CD4-positive, alpha-beta T cell treated with Interleukin-1 beta for 1 hour (primary cell): ENCODE results near the gene PMS1.
"Not testable (repeated sequence)": the region's sequence is repeated elsewhere in the genome, so short reads cannot be mapped to it uniquely, and the experiment has no call there.

ENCODE experiments used
- DNase-seq, 2 donors: peaks; one replicate each; pipeline ENCODE4 v3.0.0-alpha.2; 2020 to 2022

PMS1 gene

DNA sequence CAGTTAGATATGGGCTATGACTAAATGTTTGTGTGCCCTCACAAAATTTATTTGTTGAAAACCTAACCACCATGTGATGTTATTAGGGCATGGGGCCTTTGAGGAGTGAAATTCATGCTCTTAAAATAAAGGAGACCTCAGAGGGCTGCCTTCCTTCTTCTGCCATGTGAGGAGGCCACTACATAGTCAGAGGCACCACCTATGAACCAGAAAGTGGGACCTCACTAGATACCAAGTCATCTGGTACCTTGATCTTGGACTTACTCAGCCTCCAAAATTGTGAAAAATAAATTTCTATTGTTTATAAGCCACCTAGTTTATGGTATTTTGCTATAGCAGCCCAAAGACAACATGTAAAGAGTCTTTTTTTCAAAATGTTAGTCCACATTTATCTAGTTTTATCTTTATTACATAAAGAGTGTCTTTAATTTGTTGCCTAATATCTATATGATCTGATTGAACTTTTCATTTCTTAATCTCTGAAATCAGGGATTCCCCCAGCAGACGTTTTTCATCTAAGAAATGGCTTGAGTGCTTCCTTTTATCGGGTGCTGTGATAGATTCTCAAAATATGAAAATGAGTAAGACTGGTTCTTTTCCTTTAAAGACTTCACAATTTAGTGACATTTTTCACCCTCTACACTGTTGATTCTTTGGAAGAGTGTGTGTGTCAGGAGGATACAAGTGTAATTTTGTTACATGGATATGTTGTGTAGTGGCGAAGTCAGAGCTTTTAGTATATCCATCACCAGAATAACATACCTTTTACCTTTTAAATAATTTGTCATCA, 34.2 kb downstream of the PMS1 start:
- DNase-seq, result no peak

DNA sequence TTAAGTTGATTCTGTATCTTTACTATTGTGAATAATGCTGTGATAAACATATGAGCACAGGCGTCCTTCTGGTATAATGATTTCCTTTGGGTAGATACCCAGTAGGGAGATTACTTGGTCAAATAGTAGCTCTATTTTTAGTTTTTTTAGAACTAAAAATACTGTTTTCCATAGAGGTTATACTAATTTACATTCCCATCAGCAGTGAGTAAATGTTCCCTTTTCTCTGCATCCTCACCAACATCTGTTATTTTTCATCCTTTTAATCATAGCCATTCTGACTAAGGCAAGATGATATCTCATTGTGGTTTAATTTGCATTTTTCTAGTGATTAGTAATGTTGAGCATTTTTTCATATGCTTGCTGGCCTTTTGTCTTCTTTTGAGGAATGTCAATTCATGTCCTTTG, 35.1 kb downstream of the PMS1 start:
- DNase-seq, result no peak

DNA sequence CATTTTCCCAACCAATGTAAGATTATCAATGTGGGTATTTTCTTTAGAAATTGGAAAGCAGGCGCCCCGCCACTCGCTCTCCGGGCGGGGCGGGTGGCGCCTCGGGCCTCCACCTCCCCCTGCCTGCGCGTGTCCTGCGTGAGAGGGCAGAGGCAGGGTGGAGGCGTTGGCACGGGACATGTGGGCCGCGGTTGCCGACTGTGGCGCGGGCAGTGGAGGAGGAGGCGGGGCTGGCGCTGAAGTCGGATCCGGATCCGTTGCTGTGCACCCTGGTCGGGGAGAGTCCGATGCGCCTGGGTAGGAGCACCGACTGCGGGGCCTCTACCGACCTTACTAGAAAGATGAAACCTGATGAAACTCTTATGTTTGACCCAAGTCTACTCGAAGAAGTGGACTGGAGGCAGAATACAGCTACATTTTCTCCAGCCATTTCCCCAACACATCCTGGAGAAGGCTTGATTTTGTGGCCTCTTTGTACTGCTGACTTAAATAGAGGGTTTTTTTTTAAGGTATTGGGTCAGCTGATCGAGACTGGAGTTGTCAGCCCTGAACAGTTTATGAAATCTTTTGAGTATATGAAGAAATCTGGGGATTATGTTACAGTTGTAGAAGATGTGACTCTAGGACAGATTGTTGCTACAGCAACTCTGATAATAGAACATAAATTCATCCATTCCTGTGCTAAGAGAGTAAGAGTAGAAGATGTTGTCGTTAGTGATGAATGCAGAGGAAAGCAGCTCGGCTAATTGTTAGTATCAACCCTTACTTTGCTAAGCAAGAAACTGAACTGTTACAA, 37.9 kb downstream of the PMS1 start:
- DNase-seq, result no peak

DNA sequence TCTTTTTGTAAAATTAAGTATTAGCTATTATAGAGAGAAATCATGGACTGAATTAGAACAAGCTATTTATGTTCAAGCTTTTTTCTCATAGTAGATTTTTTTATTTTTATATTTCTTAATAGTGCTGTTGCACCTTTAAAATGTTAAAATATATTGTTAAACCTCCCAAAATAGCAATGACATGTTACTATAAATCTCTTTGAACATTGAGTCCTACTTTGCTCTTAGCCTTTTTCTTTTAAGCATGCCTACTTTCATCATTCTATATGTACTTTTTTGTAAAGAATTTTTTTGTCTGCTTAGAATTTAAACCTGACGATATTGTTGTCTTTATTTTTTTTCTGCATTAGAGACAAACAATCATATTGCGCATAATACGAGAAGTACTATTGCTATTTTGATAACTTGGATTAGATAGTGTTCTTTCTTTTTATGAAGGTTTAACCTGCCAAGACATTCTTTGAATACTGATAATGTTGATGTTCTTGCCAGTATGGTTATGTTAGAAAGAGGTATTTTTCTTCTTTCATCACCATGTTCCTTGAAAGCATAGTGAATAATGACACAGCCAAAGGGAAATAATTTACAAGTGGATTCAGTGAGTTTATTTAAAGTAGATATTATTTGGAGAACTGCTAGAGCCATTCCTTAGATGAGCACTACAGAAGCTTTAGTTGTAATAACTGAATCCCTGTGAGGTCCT, 40.6 kb downstream of the PMS1 start:
- no peak for DNase-seq

DNA sequence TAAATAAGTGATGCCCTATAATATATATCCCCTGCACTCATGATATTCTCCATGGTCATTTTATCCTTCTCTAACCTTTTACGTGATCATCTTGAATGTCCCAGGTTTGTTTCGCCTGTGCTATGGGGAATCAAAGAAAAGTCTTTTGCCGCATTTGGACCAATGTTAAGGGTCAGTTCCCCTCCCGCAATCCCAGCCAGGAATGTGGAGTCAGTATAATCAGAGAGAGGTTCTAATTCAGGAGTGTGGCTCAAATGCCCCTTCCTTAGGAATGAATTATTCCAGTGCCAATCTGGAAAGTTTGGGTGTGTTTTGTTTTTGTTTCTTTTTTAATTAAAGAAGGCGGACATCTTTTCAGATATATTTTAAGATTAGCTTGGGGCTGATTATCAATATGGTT, 41.8 kb downstream of the PMS1 start:
- DNase-seq, result no peak

DNA sequence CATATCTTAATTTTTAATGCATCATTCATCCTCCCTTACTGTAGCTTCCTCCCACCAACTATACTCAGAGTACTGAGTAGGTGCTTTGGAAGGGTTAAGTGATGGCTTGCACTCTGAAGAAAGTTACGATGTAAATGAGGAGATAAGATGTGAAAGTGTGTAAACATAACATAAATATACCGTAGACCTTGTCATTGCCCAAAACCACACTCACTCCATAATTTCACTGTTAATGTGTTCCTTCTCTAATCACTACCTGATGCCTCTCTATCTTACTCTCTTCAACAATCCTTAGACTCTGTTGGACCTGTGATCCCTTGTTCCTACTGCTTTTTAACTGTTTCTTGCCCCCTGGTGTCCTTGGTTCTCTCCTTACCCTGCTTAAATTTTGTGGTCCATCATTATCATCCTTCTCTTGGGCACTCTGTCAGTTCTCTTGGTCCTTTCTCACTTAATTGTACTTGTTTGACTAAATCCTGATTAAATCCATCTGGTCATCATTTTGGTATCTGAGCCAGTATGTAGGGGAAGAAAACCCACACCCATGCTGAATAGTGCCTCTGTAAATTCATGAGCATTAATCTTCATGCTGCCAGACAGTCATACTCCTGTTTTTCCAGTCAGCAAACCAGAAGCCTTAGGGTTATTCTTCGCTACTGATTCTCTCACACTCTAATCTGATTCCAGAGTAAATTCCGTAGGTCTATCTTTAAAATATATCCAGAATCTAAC, 45.0 kb downstream of the PMS1 start:
- no peak for DNase-seq

DNA sequence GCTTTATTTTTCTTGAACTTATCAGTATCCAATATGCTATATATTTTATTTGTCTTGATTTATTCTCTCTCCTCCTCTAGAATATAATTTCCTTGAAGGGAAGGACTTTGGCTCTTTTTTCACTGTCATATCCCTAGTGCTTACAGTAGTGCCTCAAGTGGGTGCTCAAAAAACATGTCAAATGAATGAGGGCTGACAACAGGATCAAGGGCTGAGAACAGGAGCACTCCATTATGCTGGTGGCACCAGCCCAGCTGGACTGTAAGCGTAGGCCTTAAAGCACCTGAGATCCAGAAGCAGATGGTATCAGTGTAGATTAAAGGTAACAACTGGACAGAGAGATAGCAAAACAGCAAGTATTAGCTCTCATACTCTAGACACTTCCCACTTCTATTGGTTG, 46.3 kb downstream of the PMS1 start:
- no peak for DNase-seq

DNA sequence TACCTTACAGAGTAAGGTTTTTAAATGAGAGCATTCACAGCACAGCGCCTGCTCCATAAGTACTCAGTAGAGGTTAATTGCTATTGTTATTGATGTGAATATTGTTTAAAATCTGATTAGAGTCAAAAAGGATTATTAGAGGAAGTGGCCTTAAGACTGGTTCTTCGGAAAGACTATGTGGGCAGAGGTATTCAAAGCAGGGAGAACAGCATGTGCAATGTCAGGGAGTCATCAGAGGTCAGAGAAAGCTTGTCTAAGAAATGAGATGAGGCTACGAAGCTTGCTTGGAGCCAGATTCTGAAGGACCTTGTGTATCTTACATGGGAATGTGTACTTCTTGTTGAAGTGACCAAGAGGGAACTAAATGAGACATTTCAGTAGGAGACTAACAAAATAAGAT, 49.8 kb downstream of the PMS1 start:
- DNase-seq, result no peak

DNA sequence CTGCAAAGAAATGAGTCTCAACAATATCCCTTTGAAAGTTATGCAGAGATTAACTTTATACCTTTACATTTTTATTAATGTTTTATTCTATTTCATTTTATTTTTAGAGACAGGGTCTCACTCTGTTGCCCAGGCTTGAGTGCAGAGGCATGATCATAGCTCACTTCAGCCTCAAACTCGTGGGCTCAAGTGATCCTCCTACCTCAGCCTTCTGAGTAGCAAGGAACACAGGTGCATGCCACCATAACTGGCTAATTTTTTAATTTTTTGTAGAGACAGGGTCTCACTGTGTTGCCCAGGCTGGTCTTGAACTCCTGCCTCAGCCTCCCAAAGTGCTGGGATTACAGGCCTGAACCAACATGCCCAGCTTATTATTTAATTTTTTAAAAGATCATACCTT, 50.4 kb downstream of the PMS1 start:
- DNase-seq, result not testable (repeated sequence)

DNA sequence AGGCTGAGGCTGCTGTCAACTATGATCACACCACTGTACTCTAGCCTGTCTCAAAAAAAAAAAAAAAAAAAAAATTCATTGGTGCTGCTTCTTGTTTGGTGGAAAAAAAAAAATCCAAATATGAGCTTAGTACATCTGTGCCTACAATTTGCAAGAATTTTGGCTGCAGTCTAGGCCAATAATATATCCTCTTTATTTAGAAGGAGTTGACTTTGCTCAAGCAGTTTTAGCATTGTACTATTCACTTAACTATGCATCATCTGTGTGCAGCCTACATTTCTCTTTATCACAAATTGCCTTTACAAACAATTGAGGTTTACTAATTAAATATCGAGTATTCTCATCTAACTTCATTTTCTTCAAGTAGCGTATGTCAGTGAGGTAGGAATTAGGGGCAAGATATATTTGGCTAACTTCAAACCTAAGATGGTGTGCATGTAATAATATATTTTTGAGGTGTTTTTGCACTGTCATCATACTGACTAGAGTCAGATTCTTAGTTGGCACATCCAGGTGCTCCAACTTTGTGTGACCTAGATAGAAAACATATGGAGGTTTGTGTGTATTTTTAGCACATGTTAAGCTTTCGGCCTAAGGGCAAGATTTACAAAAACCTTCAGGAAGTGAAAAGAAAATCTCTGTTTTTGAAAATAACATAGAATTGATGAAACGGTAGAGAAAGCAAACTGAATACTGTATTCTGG, 51.8 kb downstream of the PMS1 start:
- DNase-seq, result no peak

DNA sequence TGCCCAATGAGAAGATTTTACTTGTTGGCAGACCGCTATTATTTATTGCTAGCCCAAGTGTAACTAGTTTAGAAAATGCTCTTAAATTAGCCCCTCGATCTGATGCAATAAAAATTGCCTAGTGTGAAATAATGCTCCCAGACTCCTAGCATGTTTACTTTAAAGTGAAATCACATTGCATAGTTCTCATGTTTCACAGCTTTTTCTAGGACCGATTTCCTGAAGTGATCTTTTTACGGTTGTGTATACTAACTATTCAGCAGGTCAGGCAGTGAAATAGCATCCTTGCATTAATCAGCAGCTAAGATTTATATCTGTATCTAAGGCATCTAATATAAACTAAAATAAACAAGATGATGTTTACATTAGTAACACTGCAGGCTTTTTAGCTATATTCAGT, 52.4 kb downstream of the PMS1 start:
- no peak for DNase-seq

DNA sequence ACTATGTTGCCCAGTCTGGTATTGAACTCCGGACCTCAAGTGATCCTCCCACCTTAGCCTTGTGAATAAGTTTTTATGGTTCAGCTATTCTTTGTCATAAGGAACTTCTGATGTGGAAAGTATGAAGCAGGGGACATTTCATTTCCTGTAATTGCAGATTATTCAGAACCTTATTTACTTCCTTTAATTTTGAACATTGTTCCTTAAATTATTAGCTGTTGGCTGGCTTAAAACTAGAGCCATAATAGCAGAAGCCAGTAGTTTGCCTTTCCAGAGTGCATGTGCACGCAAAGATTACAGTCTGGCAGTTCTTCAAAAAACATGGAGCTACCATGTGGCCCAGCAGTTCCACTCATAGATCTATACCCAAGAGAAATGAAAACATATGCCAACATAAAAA, 53.1 kb downstream of the PMS1 start:
- DNase-seq, result no peak

DNA sequence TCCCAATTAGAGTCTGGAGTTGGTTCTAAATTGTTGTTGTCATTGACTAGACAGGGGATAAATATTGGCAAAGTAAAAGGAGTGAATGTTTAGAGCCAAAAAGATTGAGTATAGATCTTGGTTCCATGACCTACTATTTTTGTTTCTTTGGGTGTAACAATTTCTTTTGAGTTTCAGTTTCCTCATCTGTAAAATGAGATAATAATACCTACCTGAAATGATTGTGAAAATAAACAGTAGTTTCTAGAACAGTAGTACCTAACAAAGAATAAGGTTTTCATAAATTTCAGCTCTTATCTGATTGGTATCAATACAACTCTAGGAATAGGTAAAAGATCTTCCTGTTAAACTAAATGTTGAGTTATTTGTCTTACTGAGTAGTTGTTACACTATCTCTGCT, 56.8 kb downstream of the PMS1 start:
- no peak for DNase-seq

DNA sequence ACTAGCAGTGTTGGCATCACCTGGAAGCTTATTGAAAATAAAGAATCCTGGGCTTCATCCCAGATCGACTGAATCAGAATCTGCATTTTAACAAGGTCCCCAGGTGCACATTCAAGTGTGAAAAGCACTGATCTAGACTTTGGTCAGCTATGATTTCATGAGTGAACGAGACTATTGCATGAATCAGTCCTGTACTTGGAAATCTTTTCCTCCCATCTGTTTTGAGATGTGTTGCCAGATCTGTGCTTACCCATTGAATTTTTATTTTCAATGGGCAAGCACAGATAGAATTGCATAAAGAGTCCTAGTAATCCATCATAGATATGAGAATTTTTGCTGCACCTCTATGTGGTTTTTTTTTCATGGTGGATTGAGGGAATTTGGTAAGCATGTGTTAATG, 64.0 kb downstream of the PMS1 start:
- no peak for DNase-seq

DNA sequence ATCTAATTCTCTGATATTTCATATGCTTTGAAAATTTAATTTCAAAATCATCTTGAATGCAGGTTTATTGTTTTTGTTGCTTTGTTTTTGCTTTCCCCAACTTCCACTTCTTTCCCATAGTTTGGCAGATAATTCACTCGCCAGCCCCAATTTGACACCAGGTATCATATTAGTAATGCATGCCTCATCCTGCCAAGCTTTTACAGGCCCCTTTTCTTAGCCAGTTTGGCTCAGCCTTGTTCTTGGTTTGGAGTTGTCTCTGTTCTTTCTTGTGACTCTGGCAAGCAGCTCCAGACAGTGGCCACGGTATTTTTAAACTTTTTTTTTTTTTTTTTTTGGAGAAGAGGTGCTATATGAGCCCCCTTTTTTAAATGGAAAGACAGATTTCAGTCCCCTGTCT, 65.3 kb downstream of the PMS1 start:
- DNase-seq, result no peak

DNA sequence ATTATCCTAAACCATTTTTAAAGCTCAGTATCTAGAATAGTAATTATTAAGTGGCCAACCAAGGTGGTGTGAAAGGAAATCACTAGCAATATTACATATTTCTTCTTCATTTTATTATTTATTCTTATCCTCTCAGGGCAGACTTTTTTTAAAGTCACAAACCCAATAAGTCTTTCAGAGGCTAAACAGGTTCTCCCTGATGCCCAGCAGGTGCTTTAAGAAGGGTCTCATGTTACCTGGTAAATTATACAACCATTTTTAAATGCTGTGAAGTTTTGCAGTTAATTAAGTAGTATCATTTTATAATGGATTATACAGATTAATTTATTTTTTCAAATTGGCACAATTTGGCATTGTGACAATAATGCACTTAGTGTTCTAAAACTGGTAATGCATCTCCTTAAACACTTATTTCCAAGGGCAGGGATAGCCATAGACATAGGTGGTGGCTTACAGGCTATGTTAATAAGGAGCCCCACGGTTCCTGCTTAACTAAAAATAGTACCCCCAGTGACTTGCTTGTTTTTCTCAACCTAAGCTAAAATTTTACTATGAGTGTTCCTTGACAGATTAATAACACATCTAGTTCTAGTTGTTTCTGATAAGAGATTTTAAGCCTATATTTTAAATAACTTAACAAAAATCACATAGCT, 67.0 kb downstream of the PMS1 start:
- DNase-seq, result no peak

DNA sequence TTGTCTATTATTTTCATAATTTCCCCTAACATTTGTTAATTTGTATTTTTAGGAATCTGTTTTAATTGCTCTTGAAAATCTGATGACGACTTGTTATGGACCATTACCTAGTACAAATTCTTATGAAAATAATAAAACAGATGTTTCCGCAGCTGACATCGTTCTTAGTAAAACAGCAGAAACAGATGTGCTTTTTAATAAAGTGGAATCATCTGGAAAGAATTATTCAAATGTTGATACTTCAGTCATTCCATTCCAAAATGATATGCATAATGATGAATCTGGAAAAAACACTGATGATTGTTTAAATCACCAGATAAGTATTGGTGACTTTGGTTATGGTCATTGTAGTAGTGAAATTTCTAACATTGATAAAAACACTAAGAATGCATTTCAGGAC, 69.9 kb downstream of the PMS1 start:
- no peak for DNase-seq

DNA sequence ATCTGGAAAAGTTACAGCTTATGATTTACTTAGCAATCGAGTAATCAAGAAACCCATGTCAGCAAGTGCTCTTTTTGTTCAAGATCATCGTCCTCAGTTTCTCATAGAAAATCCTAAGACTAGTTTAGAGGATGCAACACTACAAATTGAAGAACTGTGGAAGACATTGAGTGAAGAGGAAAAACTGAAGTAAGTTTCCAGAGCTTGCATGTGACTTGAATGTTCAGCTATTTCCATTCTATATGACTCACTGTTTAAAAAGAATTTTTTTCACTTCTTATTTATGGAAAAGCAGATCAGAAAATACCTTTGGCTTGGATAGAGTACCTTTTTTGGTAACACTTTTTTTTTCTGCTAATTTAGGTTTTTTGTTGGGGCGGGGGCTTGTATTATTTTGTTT, 70.7 kb downstream of the PMS1 start:
- DNase-seq, result no peak

DNA sequence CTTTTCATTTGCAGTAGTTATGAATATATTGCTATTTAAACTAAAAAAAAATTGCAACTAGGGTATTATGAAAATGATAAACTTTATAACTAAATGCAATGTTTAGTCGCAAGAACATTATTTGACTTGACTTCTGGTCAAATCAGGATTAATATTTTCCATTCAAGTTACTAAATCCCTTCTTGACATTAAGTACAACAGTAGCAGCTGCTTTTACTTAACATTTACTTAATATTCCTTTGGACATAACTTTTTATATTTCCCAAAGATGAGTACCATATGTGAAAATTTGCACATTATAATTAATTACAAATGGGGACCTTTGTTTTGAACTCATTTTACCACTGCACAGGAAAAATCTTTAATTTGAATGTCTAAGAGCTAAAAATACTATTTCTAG, 74.0 kb downstream of the PMS1 start:
- DNase-seq, result no peak

DNA sequence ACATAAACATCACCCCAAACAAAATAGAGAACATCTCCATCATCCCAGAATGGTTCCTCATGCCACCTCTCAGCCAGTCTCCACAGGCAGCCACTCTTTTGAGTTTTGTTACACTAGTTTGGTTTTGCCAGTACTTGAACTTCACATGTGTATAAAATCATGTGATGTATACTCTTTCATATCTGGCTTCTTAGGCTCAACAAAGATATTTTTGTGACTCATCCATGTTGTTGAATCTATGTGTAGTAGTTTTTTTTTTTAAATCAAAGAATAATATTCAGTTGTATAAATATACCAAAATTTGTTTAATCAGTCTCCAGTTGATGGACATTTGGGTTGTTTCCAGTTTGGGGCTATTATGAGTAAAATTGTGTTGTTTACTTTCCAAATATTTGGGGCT, 75.9 kb downstream of the PMS1 start:
- DNase-seq, result no peak

DNA sequence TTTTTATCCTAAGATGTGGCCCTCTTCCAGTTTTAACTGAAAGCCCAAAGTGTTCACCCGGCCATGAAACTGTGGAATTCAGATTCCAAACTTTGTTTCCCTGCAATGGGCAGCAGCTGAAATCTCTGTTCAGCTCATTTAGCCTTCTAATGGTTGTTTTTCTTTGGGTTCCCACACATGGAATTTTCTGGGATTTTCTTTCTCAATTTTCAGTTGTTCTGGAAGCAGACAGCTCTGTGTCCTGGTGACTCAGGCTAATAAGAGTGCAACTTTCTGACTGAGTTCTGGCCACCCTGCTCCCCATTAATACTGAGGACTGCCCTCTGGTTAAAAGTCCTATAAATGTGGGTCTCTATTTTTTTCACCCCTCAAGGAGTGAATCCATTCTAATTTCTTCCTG, 78.5 kb downstream of the PMS1 start:
- no peak for DNase-seq

DNA sequence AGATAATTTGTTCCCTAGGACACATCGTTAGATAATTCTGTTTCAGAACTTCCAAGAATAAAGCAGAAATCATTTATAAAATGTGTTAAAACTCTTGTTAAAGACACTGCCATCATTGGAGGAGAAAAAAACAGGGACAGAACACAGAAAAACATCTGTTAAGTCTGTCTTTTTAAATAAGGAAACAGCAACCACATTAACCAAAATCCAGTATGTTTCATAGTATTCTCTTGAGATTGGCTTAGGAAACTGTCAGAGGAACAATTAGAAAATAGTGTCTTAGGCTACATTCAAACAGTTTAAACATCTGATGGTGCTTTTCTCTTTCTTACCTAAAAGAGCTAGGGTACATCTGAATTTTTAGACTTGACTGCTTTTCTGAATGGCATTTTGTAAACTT, 81.6 kb downstream of the PMS1 start:
- no peak for DNase-seq
